A673 (cell line): ENCODE results near the gene APBB2.

Source experiments
- EZH2 ChIP-seq: fragments of 200-600 bp; sonication (generic); IDR thresholded peaks from 2 replicates; pipeline ENCODE4 v1.6.1; 2017; ENCODE audit warnings: borderline replicate concordance, low read depth, mild to moderate bottlenecking, mixed read lengths, antibody characterized with exemption, low read length; ENCODE audit not compliant: poor library complexity, severe bottlenecking
- TF ChIP-seq, protein P1 (sequence below): fragments of 300-800, 200-600 bp; sonication (generic); conservative IDR thresholded peaks from 2 replicates; pipeline ENCODE4 v1.5.1; 2017; ENCODE audit warnings: low read depth, mild to moderate bottlenecking, antibody characterized with exemption, low read length, moderate library complexity, mixed read lengths

DNA sequence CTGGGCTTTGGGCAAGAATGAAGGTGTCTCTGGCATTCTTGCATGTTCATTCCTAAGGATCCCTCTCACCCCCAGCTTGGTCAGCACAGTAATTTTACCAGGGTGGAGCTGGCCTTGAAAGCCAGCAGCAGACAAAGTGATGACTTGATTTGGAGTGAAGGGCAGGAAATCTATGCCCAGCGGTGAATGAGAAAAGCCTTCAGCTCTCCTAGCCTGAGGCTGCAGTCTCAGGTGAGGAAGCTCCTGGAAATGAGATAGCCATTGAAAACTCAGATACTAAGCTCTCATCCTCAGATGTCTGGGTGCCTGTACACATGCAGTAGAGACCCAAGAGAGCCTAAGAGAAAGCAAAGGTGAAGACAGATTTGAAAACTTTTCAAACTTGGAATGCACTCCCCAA lies 31.6 kb upstream of the APBB2 start:
- TF ChIP-seq, protein P1, sequence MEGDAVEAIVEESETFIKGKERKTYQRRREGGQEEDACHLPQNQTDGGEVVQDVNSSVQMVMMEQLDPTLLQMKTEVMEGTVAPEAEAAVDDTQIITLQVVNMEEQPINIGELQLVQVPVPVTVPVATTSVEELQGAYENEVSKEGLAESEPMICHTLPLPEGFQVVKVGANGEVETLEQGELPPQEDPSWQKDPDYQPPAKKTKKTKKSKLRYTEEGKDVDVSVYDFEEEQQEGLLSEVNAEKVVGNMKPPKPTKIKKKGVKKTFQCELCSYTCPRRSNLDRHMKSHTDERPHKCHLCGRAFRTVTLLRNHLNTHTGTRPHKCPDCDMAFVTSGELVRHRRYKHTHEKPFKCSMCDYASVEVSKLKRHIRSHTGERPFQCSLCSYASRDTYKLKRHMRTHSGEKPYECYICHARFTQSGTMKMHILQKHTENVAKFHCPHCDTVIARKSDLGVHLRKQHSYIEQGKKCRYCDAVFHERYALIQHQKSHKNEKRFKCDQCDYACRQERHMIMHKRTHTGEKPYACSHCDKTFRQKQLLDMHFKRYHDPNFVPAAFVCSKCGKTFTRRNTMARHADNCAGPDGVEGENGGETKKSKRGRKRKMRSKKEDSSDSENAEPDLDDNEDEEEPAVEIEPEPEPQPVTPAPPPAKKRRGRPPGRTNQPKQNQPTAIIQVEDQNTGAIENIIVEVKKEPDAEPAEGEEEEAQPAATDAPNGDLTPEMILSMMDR, result no peak
- no peak for TF ChIP-seq EZH2
